HL-60 (cell line): Measurements from ENCODE around the gene RIN2.
A peak's percentile ranks its signal among the peaks of the same experiment; 100 is the strongest.

Experiments
- DNase-seq, 2 experiments: peaks; one replicate each; pipeline ENCODE4 v3.0.0-alpha.2; 2010 to 2020; ENCODE audit warnings: low read depth in 1 of 2, low spot score in 1 of 2
- H3K27ac ChIP-seq: fragments of 250-450 bp; sonication (Bioruptor Pico); replicated peaks from 2 replicates; pipeline ENCODE4 v1.5.1; 2020; ENCODE audit warnings: mild to moderate bottlenecking, moderate library complexity
- H3K27me3 ChIP-seq: fragments of 250-450 bp; sonication (Bioruptor Pico); 2 replicates; pipeline ENCODE4 v1.5.1; 2021; ENCODE audit warnings: mild to moderate bottlenecking, moderate library complexity; ENCODE audit not compliant: insufficient read depth, poor library complexity, severe bottlenecking
- H3K4me3 ChIP-seq: replicated peaks from 2 replicates; pipeline ENCODE4 v1.5.1; 2011; ENCODE audit warnings: mild to moderate bottlenecking, control low read depth, low read length; ENCODE audit not compliant: insufficient read depth
- CTCF ChIP-seq: IDR thresholded peaks from one replicate; pipeline ENCODE4 v1.5.1; 2011; ENCODE audit warnings: low read length, control low read depth, inconsistent platforms; ENCODE audit not compliant: insufficient read depth
- GABPA ChIP-seq: IDR thresholded peaks from 2 replicates; pipeline ENCODE4 v1.6.1; 2012; ENCODE audit warnings: low read depth
- POLR2AphosphoS5 ChIP-seq: IDR thresholded peaks from 2 replicates; pipeline ENCODE4 v1.6.1; 2012; ENCODE audit warnings: low read depth
- REST ChIP-seq: IDR thresholded peaks from 2 replicates; pipeline ENCODE4 v1.6.1; 2012; ENCODE audit warnings: low read depth; ENCODE audit not compliant: insufficient replicate concordance
- SPI1 ChIP-seq: IDR thresholded peaks from 2 replicates; pipeline ENCODE4 v1.6.1; 2012; ENCODE audit warnings: low read depth, mild to moderate bottlenecking, borderline replicate concordance

Gene RIN2

GRCh38 chr20:19737025-19737424 is 21.0 kb upstream of the RIN2 start:
- DNase-seq = peak; percentile 18 to 91
- Histone ChIP-seq H3K27ac (no peak overlapping the region), H3K27me3 (no peaks in the 10 kb centered on the region), H3K4me3 (no peak overlapping the region)
- TF ChIP-seq SPI1 (no peak), POLR2AphosphoS5 (no peak), CTCF (no peak), REST (no peak), GABPA (no peak)

DNA sequence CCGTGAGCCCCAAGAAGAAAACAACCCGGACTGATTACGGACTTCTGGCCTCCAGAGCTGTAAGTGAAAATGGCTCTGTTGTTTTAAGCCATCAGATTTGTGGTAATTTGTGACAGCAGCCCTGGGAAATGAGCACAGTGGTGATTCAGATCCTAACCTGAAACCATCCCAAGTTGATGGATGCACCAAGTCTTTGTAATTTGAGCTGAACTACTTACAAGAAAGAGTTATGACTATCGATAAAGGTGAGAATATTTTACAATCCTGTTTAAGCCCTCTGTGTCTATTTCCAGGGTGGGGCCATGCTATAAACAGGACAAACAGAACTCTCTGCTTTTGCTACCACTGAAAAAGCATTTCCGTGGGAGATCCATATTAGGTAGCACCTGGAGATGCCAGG is 19.1 kb upstream of the RIN2 start:
- Histone ChIP-seq H3K27ac (no peak overlapping the region), H3K27me3 (peaks cover 3% of the 10 kb centered on the region), H3K4me3 (no peak overlapping the region)
- no peak for DNase-seq
- TF ChIP-seq GABPA = no peak
- no peak for TF ChIP-seq SPI1

GRCh38 chr20:19739351-19739750 is 18.7 kb upstream of the RIN2 start:
- Histone ChIP-seq H3K27me3 (peaks cover 3% of the 10 kb centered on the region), H3K27ac (no peak overlapping the region), H3K4me3 (no peak overlapping the region)
- no peak for TF ChIP-seq GABPA
- no peak for TF ChIP-seq POLR2AphosphoS5
- TF ChIP-seq REST = no peak
- no peak for TF ChIP-seq CTCF
- no peak for TF ChIP-seq SPI1
- no peak for DNase-seq

DNA sequence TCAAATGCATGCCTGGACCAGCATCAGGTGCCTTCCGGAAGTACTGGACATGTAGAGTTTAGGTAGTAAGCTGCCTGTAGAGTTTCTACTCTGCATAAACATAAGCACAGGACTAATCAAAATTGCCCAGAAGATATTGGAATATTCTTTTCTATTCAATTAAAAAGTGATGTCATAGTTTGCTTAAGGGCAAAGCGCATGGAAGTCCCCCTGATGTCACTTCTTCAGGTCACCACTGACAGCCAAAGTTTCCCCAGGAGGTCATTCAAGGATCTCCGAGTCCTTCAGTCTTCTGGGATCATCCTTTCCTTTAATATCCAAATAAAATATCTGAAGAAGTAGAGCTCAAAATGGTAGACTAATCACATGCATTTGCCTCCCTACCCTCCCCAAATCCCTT is 17.5 kb upstream of the RIN2 start:
- Histone ChIP-seq H3K27ac (no peak overlapping the region), H3K4me3 (no peak overlapping the region), H3K27me3 (peaks cover 3% of the 10 kb centered on the region)
- DNase-seq = no peak
- TF ChIP-seq POLR2AphosphoS5 = no peak
- TF ChIP-seq REST = no peak
